Adipocyte (in vitro differentiated cells): ENCODE results near the gene MSL3B.
"Not testable (repeated sequence)": the region's sequence is repeated elsewhere in the genome, so short reads cannot be mapped to it uniquely, and the experiment has no call there.

Experiments
- DNase-seq: peaks from one replicate; pipeline ENCODE4 v3.0.0-alpha.2; 2015; ENCODE audit warnings: low read depth
- H3K27me3 ChIP-seq: replicated peaks from 2 replicates; pipeline ENCODE4 v1.7.0; 2013; ENCODE audit warnings: mild to moderate bottlenecking, low read length, moderate library complexity; ENCODE audit not compliant: control insufficient read depth, insufficient read depth
- H3K36me3 ChIP-seq: 2 replicates; pipeline ENCODE4 v1.7.0; 2013; ENCODE audit warnings: low read length, mild to moderate bottlenecking, moderate library complexity; ENCODE audit not compliant: control insufficient read depth, insufficient read depth, severe bottlenecking
- H3K4me1 ChIP-seq: 2 replicates; pipeline ENCODE4 v1.7.0; 2013; ENCODE audit warnings: mild to moderate bottlenecking, low read length, moderate library complexity; ENCODE audit not compliant: control insufficient read depth, insufficient read depth
- H3K4me3 ChIP-seq: 2 replicates; pipeline ENCODE4 v1.7.0; 2013; ENCODE audit warnings: mild to moderate bottlenecking, low read length, moderate library complexity
- H3K9ac ChIP-seq: 2 replicates; pipeline ENCODE4 v1.7.0; 2013; ENCODE audit warnings: mild to moderate bottlenecking, low read length, moderate library complexity
- H3K9me3 ChIP-seq: 2 replicates; pipeline ENCODE4 v1.7.0; 2013; ENCODE audit warnings: mild to moderate bottlenecking, low read length, moderate library complexity; ENCODE audit not compliant: control insufficient read depth

Gene MSL3B

GRCh38 chr2:233867993-233868532 lies at the start of gene MSL3B:
Gene MSL3B (minus strand): TSS chr2:233868386.
- peak; percentile 67 for DNase-seq
- Histone ChIP-seq H3K4me3 (peak within 1 kb of the TSS; percentile 97), H3K36me3 (peaks cover 10% of the 10 kb centered on the region), H3K4me1 (no peaks in the 10 kb centered on the region), H3K27me3 (no peaks in the 10 kb centered on the region), H3K9ac (peak within 1 kb of the TSS; percentile 93), H3K9me3 (peaks cover 9% of the 10 kb centered on the region)

- peak; percentile 3 for DNase-seq
- Histone ChIP-seq H3K9ac (no peak within 1 kb of the TSS), H3K9me3 (no peaks in the 10 kb centered on the region), H3K4me1 (no peaks in the 10 kb centered on the region), H3K36me3 (no peaks in the 10 kb centered on the region), H3K27me3 (peaks cover 15% of the 10 kb centered on the region), H3K4me3 (no peak within 1 kb of the TSS)
These were observed 48.9 kb upstream of the MSL3B start, which contains the start of gene TRPM8 for GRCh38 chr2:233917116-233917515. Gene TRPM8 (plus strand): TSS chr2:233917373. CDS start chr2:233926538, 9,165 bp downstream.

- Histone ChIP-seq H3K9ac (no peak overlapping the region), H3K4me1 (no peaks in the 10 kb centered on the region), H3K9me3 (no peaks in the 10 kb centered on the region), H3K4me3 (no peak overlapping the region), H3K36me3 (no peaks in the 10 kb centered on the region), H3K27me3 (peaks cover 18% of the 10 kb centered on the region)
- no peak for DNase-seq
These were observed 46.9 kb upstream of the MSL3B start for GRCh38 chr2:233915128-233915527.

GRCh38 chr2:233912691-233913423 lies 44.7 kb upstream of the MSL3B start:
- H3K9ac ChIP-seq: no peak overlapping the region
- no peak overlapping the region for H3K4me3 ChIP-seq
- no peaks in the 10 kb centered on the region for H3K9me3 ChIP-seq
- H3K27me3 ChIP-seq: peaks cover 18% of the 10 kb centered on the region
- H3K4me1 ChIP-seq: no peaks in the 10 kb centered on the region
- H3K36me3 ChIP-seq: no peaks in the 10 kb centered on the region
- peak; percentile 52 for DNase-seq

GRCh38 chr2:233907627-233908026 lies 39.4 kb upstream of the MSL3B start:
- no peak for DNase-seq
- H3K9me3 ChIP-seq: no peaks in the 10 kb centered on the region
- H3K4me1 ChIP-seq: no peaks in the 10 kb centered on the region
- H3K27me3 ChIP-seq: peaks cover 3% of the 10 kb centered on the region
- H3K9ac ChIP-seq: no peak overlapping the region
- no peak overlapping the region for H3K4me3 ChIP-seq
- H3K36me3 ChIP-seq: no peaks in the 10 kb centered on the region

- peaks cover 3% of the 10 kb centered on the region for H3K27me3 ChIP-seq
- H3K36me3 ChIP-seq: no peaks in the 10 kb centered on the region
- H3K4me1 ChIP-seq: no peaks in the 10 kb centered on the region
- DNase-seq: no peak
- no peak overlapping the region for H3K4me3 ChIP-seq
- H3K9ac ChIP-seq: no peak overlapping the region
- H3K9me3 ChIP-seq: no peaks in the 10 kb centered on the region
These were observed 37.8 kb upstream of the MSL3B start for GRCh38 chr2:233905945-233906344.

GRCh38 chr2:233901884-233902283 lies 33.7 kb upstream of the MSL3B start:
- no peaks in the 10 kb centered on the region for H3K9me3 ChIP-seq
- H3K4me1 ChIP-seq: no peaks in the 10 kb centered on the region
- H3K4me3 ChIP-seq: no peak overlapping the region
- DNase-seq: no peak
- no peaks in the 10 kb centered on the region for H3K36me3 ChIP-seq
- peaks cover 6% of the 10 kb centered on the region for H3K27me3 ChIP-seq
- H3K9ac ChIP-seq: no peak overlapping the region

- H3K27me3 ChIP-seq: peaks cover 6% of the 10 kb centered on the region
- no peaks in the 10 kb centered on the region for H3K9me3 ChIP-seq
These were observed 33.2 kb upstream of the MSL3B start for GRCh38 chr2:233901367-233901766.

GRCh38 chr2:233896253-233896652 lies 28.1 kb upstream of the MSL3B start:
- H3K9me3 ChIP-seq, H3K4me1 ChIP-seq, DNase-seq, H3K9ac ChIP-seq, H3K36me3 ChIP-seq, H3K4me3 ChIP-seq: not testable (repeated sequence)
- H3K27me3 ChIP-seq: peaks cover 19% of the 10 kb centered on the region

More at GRCh38 chr2:233901367-233901766, 33.2 kb upstream of the MSL3B start:
- H3K9ac ChIP-seq: no peak overlapping the region
- no peak overlapping the region for H3K4me3 ChIP-seq
- no peaks in the 10 kb centered on the region for H3K36me3 ChIP-seq
- DNase-seq: no peak
- no peaks in the 10 kb centered on the region for H3K4me1 ChIP-seq

- H3K4me1 ChIP-seq: no peaks in the 10 kb centered on the region
- no peak for DNase-seq
- H3K36me3 ChIP-seq: no peaks in the 10 kb centered on the region
These were observed 24.6 kb upstream of the MSL3B start for GRCh38 chr2:233892793-233893192.

GRCh38 chr2:233882353-233882752 lies 14.2 kb upstream of the MSL3B start:
- H3K36me3 ChIP-seq: no peaks in the 10 kb centered on the region
- H3K9ac ChIP-seq: no peak overlapping the region
- no peak overlapping the region for H3K4me3 ChIP-seq
- H3K9me3 ChIP-seq: peaks cover 39% of the 10 kb centered on the region
- peak; percentile 1 for DNase-seq
- H3K27me3 ChIP-seq: no peaks in the 10 kb centered on the region
- H3K4me1 ChIP-seq: no peaks in the 10 kb centered on the region

More at GRCh38 chr2:233892793-233893192, 24.6 kb upstream of the MSL3B start:
- H3K27me3 ChIP-seq: peaks cover 15% of the 10 kb centered on the region
- no peak overlapping the region for H3K9ac ChIP-seq
- H3K4me3 ChIP-seq: no peak overlapping the region
- H3K9me3 ChIP-seq: peaks cover 4% of the 10 kb centered on the region
